ENCODE measurements around the gene PMVK. TPM values are rescaled to one million over a fixed set of nuclear protein-coding genes. Genes with fewer than 3 reads are reported as not detected.
A peak's percentile ranks its signal among the peaks of the same experiment; 100 is the strongest.

PMVK gene
- total RNA-seq, 1 experiment from 2014 or later = 24.0 TPM

- Histone ChIP-seq H3K9ac (ENCODE audit: low read length) (peak within 1 kb of the TSS; percentile 86), H3K9me3 (ENCODE audit: control insufficient read depth in 1 of 2, insufficient read depth in 1 of 2, low read depth in 1 of 2, low read length in 2 of 2) (no peaks in the 10 kb centered on the region), H3K4me3 (replicated peaks in 1 of 2; ENCODE audit: low read depth in 1 of 2, low read length in 2 of 2) (peak within 1 kb of the TSS; percentile 40 to 70), H3K9me2 (ENCODE audit: insufficient read depth) (no peaks in the 10 kb centered on the region), H3K27ac (ENCODE audit: low read depth, low read length) (peak within 1 kb of the TSS; percentile 86), H3K4me1 (ENCODE audit: control insufficient read depth in 1 of 2, insufficient read depth in 2 of 2, low read length in 2 of 2) (peaks cover 33 to 54% of the 10 kb centered on the region in 2 experiments), H3K79me2 (ENCODE audit: insufficient read depth, low read length) (peaks cover 86% of the 10 kb centered on the region), H3K36me3 (ENCODE audit: control insufficient read depth in 1 of 2, insufficient read depth in 2 of 2, low read length in 2 of 2) (peaks cover 12 to 34% of the 10 kb centered on the region in 2 experiments; a peak in 3 of 4 replicates), H4K20me1 (ENCODE audit: insufficient read depth) (no peaks in the 10 kb centered on the region), H3K27me3 (ENCODE audit: insufficient read depth, low read length) (no peaks in the 10 kb centered on the region), H2AFZ (ENCODE audit: low read depth, low read length, poor library complexity, severe bottlenecking) (no peak within 1 kb of the TSS), H3K4me2 (ENCODE audit: low read length) (peak within 1 kb of the TSS; percentile 90)
- TF ChIP-seq CTCF (IDR thresholded peaks at IDR 0.05 in 2 of 3, conservative IDR thresholded peaks at IDR 0.05 in 1 of 3; ENCODE audit: borderline replicate concordance in 1 of 3, insufficient read depth in 1 of 3, low read depth in 2 of 3, low read length in 2 of 3) (no peak), RAD21 (IDR thresholded peaks at IDR 0.05; ENCODE audit: low read depth) (no peak), POLR2AphosphoS5 (IDR thresholded peaks at IDR 0.05; ENCODE audit: low read depth, low read length) (peak; percentile 85), SRF (IDR thresholded peaks at IDR 0.05; ENCODE audit: low read depth) (no peak), ZBTB33 (IDR thresholded peaks at IDR 0.05; ENCODE audit: extremely low read depth, insufficient replicate concordance, low read length) (no peak), POLR2A (IDR thresholded peaks at IDR 0.05; ENCODE audit: borderline replicate concordance, extremely low read depth, insufficient read depth, insufficient read length) (peak; percentile 71), EGR1 (IDR thresholded peaks at IDR 0.05; ENCODE audit: low read depth) (no peak)
- BruUV-seq (replicated peaks) = no TSS peak
- intact Hi-C loops (cut with micrococcal nuclease) = loop anchor here (5.0 kb wide), 2 partner anchors 92 to 167 kb away; partner anchors contain the start of genes EFNA4 and SLC50A1
- CTCF ChIA-PET = interaction anchor here (1.0 to 2.0 kb wide), 7 partner anchors 9 to 114 kb away, joined by 3 to 15 read pairs (median 5); partner anchors contain the start of genes ADAM15 and PYGO2
- POLR2A ChIA-PET = interaction anchor here (1.0 to 5.4 kb wide), 10 partner anchors 9 to 34 kb away, joined by 3 to 46 read pairs (median 6); partner anchors contain the start of genes FLAD1, PBXIP1, PMVK and PYGO2
- DNase-seq (ENCODE audit: low read depth, low spot score) (no peak), ATAC-seq (peak; percentile 61)
- RAD21 ChIA-PET (ENCODE audit: low non-redundant PET in 1 of 2, low total read pairs in 2 of 2, uncharacterized antibody in 2 of 2, unreplicated experiment in 2 of 2) = interaction anchor here (0.6 to 1.0 kb wide), 2 partner anchors 29 to 47 kb away, joined by 3 read pairs; no protein-coding TSS in a partner anchor
Observed at GRCh38 chr1:154970631-154971340, 34.3 kb upstream of the PMVK start, which contains the start of gene SHC1. SHC1 (minus strand) TSS chr1:154970747; CDS start chr1:154970526, 221 bp downstream.

Data from HCT116 (cell line).